Amygdala (tissue), 56 donors: ENCODE data around the gene GCNT2.
"Not testable (repeated sequence)": the region's sequence is repeated elsewhere in the genome, so short reads cannot be mapped to it uniquely, and the experiment has no call there.

Source experiments
- DNase-seq, 56 donors: peaks; one replicate each; lab custom pipeline; 2025; lab: John Stamatoyannopoulos, UW

Gene GCNT2

GRCh38 chr6:10521104-10521808 is at the start of gene GCNT2:
Gene GCNT2, plus strand, starts transcription at chr6:10521351. Its CDS starts 7,561 bp downstream, at chr6:10528912.
- no peak for DNase-seq

GRCh38 chr6:10472634-10473033 is 48.5 kb upstream of the GCNT2 start:
- DNase-seq, result no peak

- no peak for DNase-seq
These were observed 42.7 kb upstream of the GCNT2 start for GRCh38 chr6:10478187-10479040.

- DNase-seq, result no peak
These were observed 41.0 kb upstream of the GCNT2 start for GRCh38 chr6:10479939-10480700.

- DNase-seq, result no peak
These were observed 40.0 kb upstream of the GCNT2 start for GRCh38 chr6:10481101-10481500.

- DNase-seq, result no peak
These were observed 38.4 kb upstream of the GCNT2 start for GRCh38 chr6:10482636-10483257.

GRCh38 chr6:10484912-10485311 is 36.2 kb upstream of the GCNT2 start:
- DNase-seq, result no peak

GRCh38 chr6:10485406-10485805 is 35.7 kb upstream of the GCNT2 start:
- no peak for DNase-seq

GRCh38 chr6:10486215-10486614 is 34.9 kb upstream of the GCNT2 start:
- no peak for DNase-seq

- not testable (repeated sequence) for DNase-seq
These were observed 34.1 kb upstream of the GCNT2 start for GRCh38 chr6:10486944-10487588.

- DNase-seq, result no peak
These were observed 33.4 kb upstream of the GCNT2 start for GRCh38 chr6:10487668-10488327.

- no peak for DNase-seq
These were observed 29.7 kb upstream of the GCNT2 start for GRCh38 chr6:10491463-10491862.

GRCh38 chr6:10491905-10492304 is 29.2 kb upstream of the GCNT2 start:
- not testable (repeated sequence) for DNase-seq

- no peak for DNase-seq
These were observed 26.1 kb upstream of the GCNT2 start for GRCh38 chr6:10495029-10495428.

- no peak for DNase-seq
These were observed 15.6 kb upstream of the GCNT2 start for GRCh38 chr6:10505529-10505928.

GRCh38 chr6:10507298-10507697 is 13.9 kb upstream of the GCNT2 start:
- no peak for DNase-seq

- DNase-seq, result no peak
These were observed 13.4 kb upstream of the GCNT2 start for GRCh38 chr6:10507715-10508114.

GRCh38 chr6:10510592-10511367 is 10.4 kb upstream of the GCNT2 start:
- peak in 32 of 56 donors; percentile 4 to 65 (median 28) for DNase-seq

- no peak for DNase-seq
These were observed 9.7 kb upstream of the GCNT2 start for GRCh38 chr6:10511477-10511876.
